B cell (primary cell): ENCODE data around the gene ARID3B. TPM values are rescaled to one million over a fixed set of nuclear protein-coding genes. Genes with fewer than 3 reads are reported as not detected.

Experiments used
- ATAC-seq: fragments of 200-7000 bp; cut with Tn5 transposase; one replicate; pipeline ENCODE4 v1.10.0; 2021; ENCODE audit warnings: low read depth, mild to moderate bottlenecking, moderate number of reproducible peaks, moderate library complexity
- CTCF ChIA-PET: fragments of 350-600 bp; sonication (Branson Sonifier 250); formaldehyde crosslinking; loops from one replicate; lab custom pipeline; 2021; ENCODE audit warnings: antibody characterized with exemption, inconsistent platforms; lab: Charles Lee
- POLR2A ChIA-PET: fragments of 350-600 bp; sonication (Branson Sonifier 250); formaldehyde crosslinking; loops from one replicate; lab custom pipeline; 2021; ENCODE audit warnings: antibody characterized with exemption; lab: Charles Lee
- DNase-seq: peaks from one replicate; pipeline ENCODE4 v3.0.0; 2013
- H2AFZ ChIP-seq: 2 replicates; pipeline ENCODE4 v1.6.1; 2012; ENCODE audit warnings: mild to moderate bottlenecking, low read depth, low read length; ENCODE audit not compliant: insufficient read depth, poor library complexity, severe bottlenecking
- H3K27ac ChIP-seq, 2 donors: 1 replicate in 1 of 2; 2 replicates in 1 of 2; pipeline ENCODE4 v1.5.1; 2012 to 2013; ENCODE audit warnings: low read length in 2 of 2, mild to moderate bottlenecking in 2 of 2, moderate library complexity in 1 of 2
- H3K27me3 ChIP-seq, 4 experiments: fragments of 200-600 bp in 1 of 4; sonication (generic) in 1 of 4; replicated peaks in 1 of 4; 1 replicate in 2 of 4; 2 replicates in 2 of 4; pipeline versions ENCODE4 v1.6.1 to v1.7.0; 2013 to 2016; ENCODE audit warnings: low read length in 3 of 4, mild to moderate bottlenecking in 2 of 4, mixed read lengths in 1 of 4, moderate library complexity in 1 of 4; ENCODE audit not compliant: insufficient read depth in 4 of 4, control insufficient read depth in 3 of 4; ENCODE audit errors: control extremely low read depth in 1 of 4
- H3K36me3 ChIP-seq, 2 experiments: replicated peaks in 1 of 2; 1 replicate in 1 of 2; 2 replicates in 1 of 2; pipeline versions ENCODE4 v1.6.1 to v1.7.1; 2013; ENCODE audit warnings: low read length in 1 of 2; ENCODE audit not compliant: insufficient read depth in 2 of 2, control insufficient read depth in 1 of 2; ENCODE audit errors: control extremely low read depth in 1 of 2, extremely low read depth in 1 of 2
- H3K4me1 ChIP-seq, 2 donors: fragments of 200-600 bp in 1 of 2; sonication (generic) in 1 of 2; 1 replicate in 1 of 2; 2 replicates in 1 of 2; pipeline versions ENCODE4 v1.5.1 to v1.6.1; 2013 to 2017; ENCODE audit warnings: low read length in 2 of 2; ENCODE audit not compliant: control insufficient read depth in 2 of 2, insufficient read depth in 2 of 2
- H3K4me2 ChIP-seq: replicated peaks from 2 replicates; pipeline ENCODE3; 2012; ENCODE audit warnings: mild to moderate bottlenecking, low read depth, low read length; ENCODE audit not compliant: poor library complexity, severe bottlenecking
- H3K4me3 ChIP-seq, 5 experiments: fragments of 200-600 bp in 1 of 5; sonication (generic) in 1 of 5; 1 replicate in 3 of 5; 2 replicates in 2 of 5; pipeline versions ENCODE4 v1.5.1 to v1.7.0; 2011 to 2016; ENCODE audit warnings: low read length in 4 of 5, mild to moderate bottlenecking in 4 of 5, low read depth in 2 of 5, control low read depth in 1 of 5, moderate library complexity in 1 of 5; ENCODE audit not compliant: insufficient read depth in 1 of 5; ENCODE audit errors: control extremely low read depth in 1 of 5, extremely low read depth in 1 of 5
- H3K79me2 ChIP-seq: fragments of 200-600 bp; sonication (generic); one replicate; pipeline ENCODE4 v1.6.0; 2016; ENCODE audit warnings: low read length; ENCODE audit not compliant: control insufficient read depth, insufficient read depth
- H3K9ac ChIP-seq: fragments of 200-600 bp; sonication (generic); 2 replicates; pipeline ENCODE4 v1.6.1; 2017; ENCODE audit warnings: mild to moderate bottlenecking, low read length, moderate library complexity
- H3K9me3 ChIP-seq, 3 donors: one replicate each; pipeline versions ENCODE4 v1.6.1 to v1.7.1; 2013; ENCODE audit warnings: low read length in 2 of 3; ENCODE audit not compliant: control insufficient read depth in 2 of 3, insufficient read depth in 1 of 3; ENCODE audit errors: control extremely low read depth in 1 of 3
- H4K20me1 ChIP-seq: 2 replicates; pipeline ENCODE4 v1.6.0; 2012; ENCODE audit warnings: mild to moderate bottlenecking, low read length; ENCODE audit not compliant: insufficient read depth, control insufficient read depth, poor library complexity, severe bottlenecking
- H3K27ac Mint-ChIP-seq: one replicate; pipeline ENCODE4 v1.8.0; 2021; ENCODE audit warnings: mixed read lengths
- H3K27me3 Mint-ChIP-seq: one replicate; pipeline ENCODE4 v1.8.0; 2021; ENCODE audit warnings: mixed read lengths
- H3K4me1 Mint-ChIP-seq: one replicate; pipeline ENCODE4 v1.8.0; 2021; ENCODE audit warnings: mixed read lengths
- H3K4me3 Mint-ChIP-seq: one replicate; pipeline ENCODE4 v1.8.0; 2021; ENCODE audit warnings: mixed read lengths
- H3K9me3 Mint-ChIP-seq: one replicate; pipeline ENCODE4 v1.8.0; 2022; ENCODE audit warnings: mixed read lengths; ENCODE audit not compliant: insufficient read depth
- CTCF ChIP-seq: fragments of 200-600 bp; IDR thresholded peaks from one replicate; pipeline ENCODE4 v1.8.0; 2022; ENCODE audit warnings: antibody characterized with exemption, mild to moderate bottlenecking
- EZH2 ChIP-seq: IDR thresholded peaks from 2 replicates; pipeline ENCODE4 v1.6.1; 2012; ENCODE audit warnings: borderline replicate concordance, low read depth, mild to moderate bottlenecking, moderate library complexity, low read length; ENCODE audit not compliant: insufficient read depth, poor library complexity, severe bottlenecking
- WGBS: methylation state at CpG from one replicate; pipeline ENCODE4 v1.1.5; 2013; ENCODE audit warnings: missing lambda C conversion rate; ENCODE audit not compliant: insufficient coverage; 5-methylcytosine and 5-hydroxymethylcytosine counted together
- intact Hi-C: fragments of 100-400 bp; cut with micrococcal nuclease; formaldehyde crosslinking; loops from one replicate; pipeline ENCODE4 v1.10.0; 2022
- polyA plus RNA-seq: library from polyadenylated mRNA; depleted of rRNA; stranded (reverse); fragments of >200 nt; gene quantifications from 2 replicates; pipeline ENCODE4 v1.2.3, GENCODE V29; 2012
- total RNA-seq, 2 donors: library from RNA; stranded (reverse); fragments of 120-200 nt in 1 of 2; gene quantifications; 1 replicate in 1 of 2; 2 replicates in 1 of 2; pipeline versions ENCODE4 v1.2.3 to v1.2.4, GENCODE V29; 2013 to 2022

Gene ARID3B
- total and polyA plus RNA-seq, 2 donors (not counting 1 experiment from before 2014, with no cell fraction given): 23.0 to 31.0 TPM

- peaks cover 81% of the 10 kb centered on the region for H4K20me1 ChIP-seq
- Mint-ChIP-seq H3K27me3 (no peaks in the 10 kb centered on the region), H3K9me3 (no peaks in the 10 kb centered on the region), H3K4me3 (peak overlapping the region; percentile 77), H3K4me1 (peaks cover 63% of the 10 kb centered on the region), H3K27ac (peak overlapping the region; percentile 96)
- H3K4me2 ChIP-seq: peak overlapping the region; percentile 61
- ChIA-PET CTCF (interaction anchor here (0.7 to 23.4 kb wide), 9 partner anchors 5 to 323 kb away, joined by 3 to 596 read pairs (median 6); partner anchors contain the start of genes CLK3 and CSK), POLR2A (interaction anchor here (1.8 kb wide), 1 partner anchor 10 kb away, joined by 5 read pairs; no protein-coding TSS in a partner anchor)
- WGBS: 99% methylated on average over 5 of the region's 5 CpGs
- H2AFZ ChIP-seq: no peak overlapping the region
- H3K9ac ChIP-seq: no peak overlapping the region
- no peak for ATAC-seq
- peaks cover 27% of the 10 kb centered on the region for H3K79me2 ChIP-seq
- H3K4me3 ChIP-seq: no peak overlapping the region
- peaks cover 50 to 77% of the 10 kb centered on the region in 2 donors for H3K4me1 ChIP-seq
- intact Hi-C loops: no loop called here
- H3K9me3 ChIP-seq: no peaks in the 10 kb centered on the region
- no peaks in the 10 kb centered on the region for H3K27me3 ChIP-seq
- no peak for DNase-seq
- TF ChIP-seq EZH2 (no peak), CTCF (no peak)
- H3K36me3 ChIP-seq: peaks cover 1 to 90% of the 10 kb centered on the region in 2 experiments
- peak overlapping the region; percentile 61 to 77 for H3K27ac ChIP-seq
Measured at GRCh38 chr15:74627766-74628165, 86.7 kb downstream of the ARID3B start.

GRCh38 chr15:74628199-74628598 lies 87.2 kb downstream of the ARID3B start:
- CTCF ChIA-PET: interaction anchor here (1.3 to 23.4 kb wide), 4 partner anchors 9 to 253 kb away, joined by 3 to 596 read pairs (median 190); partner anchors contain the start of genes CLK3 and CSK
- WGBS: 91% methylated on average over 2 of the region's 3 CpGs
- Mint-ChIP-seq H3K27ac (peak overlapping the region; percentile 67), H3K9me3 (no peaks in the 10 kb centered on the region), H3K4me3 (peak overlapping the region; percentile 46), H3K4me1 (peaks cover 63% of the 10 kb centered on the region), H3K27me3 (no peaks in the 10 kb centered on the region)
- intact Hi-C loops: no loop called here
- Histone ChIP-seq H4K20me1 (peaks cover 81% of the 10 kb centered on the region), H3K79me2 (peaks cover 23% of the 10 kb centered on the region), H2AFZ (no peak overlapping the region), H3K27me3 (no peaks in the 10 kb centered on the region), H3K4me2 (peak overlapping the region; percentile 61), H3K36me3 (peaks cover 1 to 90% of the 10 kb centered on the region in 2 experiments), H3K9ac (no peak overlapping the region), H3K4me1 (peaks cover 50 to 77% of the 10 kb centered on the region in 2 donors), H3K4me3 (no peak overlapping the region), H3K9me3 (no peaks in the 10 kb centered on the region), H3K27ac (peak overlapping the region; percentile 61 to 77)
- no peak for DNase-seq
- POLR2A ChIA-PET: no interaction called here
- no peak for TF ChIP-seq EZH2
- TF ChIP-seq CTCF: no peak
- ATAC-seq: no peak
